Cardiac fibroblast (primary cell): ENCODE data around the gene TRIM17.
A peak's percentile ranks its signal among the peaks of the same experiment; 100 is the strongest.

Source experiments
- DNase-seq, 2 donors: peaks; one replicate each; pipeline versions ENCODE4 v3.0.0 to v3.0.0-alpha.2; 2010; ENCODE audit warnings: low read depth in 2 of 2
- H3K4me3 ChIP-seq, 2 donors: replicated peaks in 1 of 2; 1 replicate in 1 of 2; 2 replicates in 1 of 2; pipeline ENCODE4 v1.5.1; 2011; ENCODE audit warnings: low read depth in 2 of 2, low read length in 2 of 2, mild to moderate bottlenecking in 2 of 2, moderate library complexity in 1 of 2
- CTCF ChIP-seq: IDR thresholded peaks from one replicate; pipeline ENCODE4 v1.5.1; 2011; ENCODE audit warnings: low read depth, mild to moderate bottlenecking, low read length, inconsistent platforms

Gene TRIM17

GRCh38 chr1:228450200-228450599 is 33.5 kb upstream of the TRIM17 start:
- H3K4me3 ChIP-seq = no peak overlapping the region
- no peak for DNase-seq
- TF ChIP-seq CTCF = no peak

- no peak for TF ChIP-seq CTCF
- no peak for DNase-seq
- H3K4me3 ChIP-seq = no peak overlapping the region
Observed at GRCh38 chr1:228448372-228448771, 31.7 kb upstream of the TRIM17 start.

GRCh38 chr1:228446852-228447251 is 30.2 kb upstream of the TRIM17 start:
- H3K4me3 ChIP-seq = no peak overlapping the region
- no peak for TF ChIP-seq CTCF
- DNase-seq = no peak

- no peak for TF ChIP-seq CTCF
- peak overlapping the region; percentile 24 to 36 for H3K4me3 ChIP-seq
- peak; percentile 50 to 74 for DNase-seq
Observed at GRCh38 chr1:228445843-228446650, 29.4 kb upstream of the TRIM17 start.

- no peak for DNase-seq
- no peak for TF ChIP-seq CTCF
- H3K4me3 ChIP-seq = peak overlapping the region; percentile 24 to 36
Observed at GRCh38 chr1:228445490-228445842, 28.8 kb upstream of the TRIM17 start.

GRCh38 chr1:228443395-228443794 is 26.7 kb upstream of the TRIM17 start:
- no peak for TF ChIP-seq CTCF
- H3K4me3 ChIP-seq = no peak overlapping the region
- DNase-seq = no peak
